NT2/D1 (cell line): ENCODE results near the gene ULK4.

Source experiments
- YY1 ChIP-seq: IDR thresholded peaks from 2 replicates; pipeline ENCODE4 v1.6.1; 2011; ENCODE audit not compliant: insufficient read length, insufficient read depth
- ZNF274 ChIP-seq: IDR thresholded peaks from 2 replicates; pipeline ENCODE4 v1.6.1; 2011; ENCODE audit warnings: mild to moderate bottlenecking, low read depth, low read length

- no peak for TF ChIP-seq ZNF274
- TF ChIP-seq YY1 = no peak
Observed at GRCh38 chr3:41477399-41478014, 484.4 kb downstream of the ULK4 start.
